ENCODE data around the gene RRM2. TPM values are rescaled to one million over a fixed set of nuclear protein-coding genes. Genes with fewer than 3 reads are reported as not detected.
"Not testable (repeated sequence)": the region's sequence is repeated elsewhere in the genome, so short reads cannot be mapped to it uniquely, and the experiment has no call there.

The RRM2 gene
- total and polyA plus RNA-seq, 7 donors, result 0.27 to 9.3 (median 0.96) TPM; not detected in 2

DNA sequence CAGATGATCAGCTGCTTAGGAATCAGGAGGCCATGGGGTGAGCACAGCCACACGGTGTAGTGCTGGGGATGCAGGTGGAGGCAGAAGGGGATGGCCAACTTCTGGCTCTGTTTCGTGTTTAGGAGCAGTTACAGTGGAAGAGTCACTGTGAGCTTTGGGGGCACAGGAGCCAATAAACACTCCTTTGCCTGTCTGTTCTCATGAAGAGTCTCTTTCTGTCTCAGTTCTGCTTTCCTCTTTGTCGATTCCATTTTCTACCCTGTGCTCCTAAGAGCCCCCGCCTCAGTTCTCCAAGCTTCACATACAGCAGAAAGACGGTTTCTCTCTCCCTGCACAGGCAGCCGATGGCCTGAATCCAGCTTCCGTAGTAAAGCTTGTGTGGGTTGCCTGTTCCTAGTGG is 21.0 kb upstream of the RRM2 start:
- TF ChIP-seq, protein P1, sequence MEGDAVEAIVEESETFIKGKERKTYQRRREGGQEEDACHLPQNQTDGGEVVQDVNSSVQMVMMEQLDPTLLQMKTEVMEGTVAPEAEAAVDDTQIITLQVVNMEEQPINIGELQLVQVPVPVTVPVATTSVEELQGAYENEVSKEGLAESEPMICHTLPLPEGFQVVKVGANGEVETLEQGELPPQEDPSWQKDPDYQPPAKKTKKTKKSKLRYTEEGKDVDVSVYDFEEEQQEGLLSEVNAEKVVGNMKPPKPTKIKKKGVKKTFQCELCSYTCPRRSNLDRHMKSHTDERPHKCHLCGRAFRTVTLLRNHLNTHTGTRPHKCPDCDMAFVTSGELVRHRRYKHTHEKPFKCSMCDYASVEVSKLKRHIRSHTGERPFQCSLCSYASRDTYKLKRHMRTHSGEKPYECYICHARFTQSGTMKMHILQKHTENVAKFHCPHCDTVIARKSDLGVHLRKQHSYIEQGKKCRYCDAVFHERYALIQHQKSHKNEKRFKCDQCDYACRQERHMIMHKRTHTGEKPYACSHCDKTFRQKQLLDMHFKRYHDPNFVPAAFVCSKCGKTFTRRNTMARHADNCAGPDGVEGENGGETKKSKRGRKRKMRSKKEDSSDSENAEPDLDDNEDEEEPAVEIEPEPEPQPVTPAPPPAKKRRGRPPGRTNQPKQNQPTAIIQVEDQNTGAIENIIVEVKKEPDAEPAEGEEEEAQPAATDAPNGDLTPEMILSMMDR (IDR thresholded peaks at IDR 0.05), result no peak
- H3K27ac ChIP-seq, result no peak overlapping the region
- 55 to 64% (median 60%) methylated on average over 7 of the region's 7 CpGs for WGBS, 3 donors

DNA sequence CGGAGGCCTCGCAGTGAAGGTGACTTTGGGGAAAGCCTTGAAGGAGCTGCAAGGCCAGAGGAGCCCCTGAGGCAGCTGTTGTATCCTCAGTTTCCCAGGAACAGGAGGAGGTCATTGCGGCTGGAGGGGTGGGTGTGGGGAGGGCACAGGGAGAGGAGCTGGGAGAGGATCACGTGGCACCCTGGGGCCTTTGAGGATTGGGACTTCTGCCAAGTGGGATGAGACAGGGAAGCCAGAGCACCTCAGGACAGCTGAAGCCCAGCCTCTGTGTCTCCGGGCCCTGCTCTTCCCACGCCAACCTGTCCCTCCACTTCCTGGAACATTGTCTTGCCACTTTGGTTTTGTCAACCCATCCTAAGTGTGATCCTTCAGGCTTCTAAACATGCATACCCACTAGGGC is 19.4 kb upstream of the RRM2 start:
- no peak overlapping the region for H3K27ac ChIP-seq
- intact Hi-C loops (cut with DNase I), result no loop called here
- 76 to 79% (median 79%) methylated on average over 6 of the region's 6 CpGs for WGBS, 3 donors
- DNase-seq, result no peak
- no peaks in the 10 kb centered on the region for H3K4me1 ChIP-seq
- no peaks in the 10 kb centered on the region for H3K9me3 ChIP-seq
- ATAC-seq, result no peak
- TF ChIP-seq, protein P1 (IDR thresholded peaks at IDR 0.05), result no peak
- H3K36me3 ChIP-seq (ENCODE audit: insufficient read depth in 1 of 2, low read depth in 1 of 2), result no peaks in the 10 kb centered on the region
- H3K4me3 ChIP-seq, result no peak overlapping the region
- H3K27me3 ChIP-seq (ENCODE audit: insufficient read depth in 3 of 3, low read length in 2 of 3), result no peaks in the 10 kb centered on the region

More for the DNA sequence above, 21.0 kb upstream of the RRM2 start:
- intact Hi-C loops (cut with DNase I), result no loop called here
- no peak for ATAC-seq
- Histone ChIP-seq H3K4me1 (no peaks in the 10 kb centered on the region), H3K4me3 (no peak overlapping the region), H3K9me3 (no peaks in the 10 kb centered on the region), H3K36me3 (ENCODE audit: insufficient read depth in 1 of 2, low read depth in 1 of 2) (no peaks in the 10 kb centered on the region), H3K27me3 (ENCODE audit: insufficient read depth in 3 of 3, low read length in 2 of 3) (peaks cover 0 to 2% (median 0%) of the 10 kb centered on the region in 3 donors)
- no peak for DNase-seq

DNA sequence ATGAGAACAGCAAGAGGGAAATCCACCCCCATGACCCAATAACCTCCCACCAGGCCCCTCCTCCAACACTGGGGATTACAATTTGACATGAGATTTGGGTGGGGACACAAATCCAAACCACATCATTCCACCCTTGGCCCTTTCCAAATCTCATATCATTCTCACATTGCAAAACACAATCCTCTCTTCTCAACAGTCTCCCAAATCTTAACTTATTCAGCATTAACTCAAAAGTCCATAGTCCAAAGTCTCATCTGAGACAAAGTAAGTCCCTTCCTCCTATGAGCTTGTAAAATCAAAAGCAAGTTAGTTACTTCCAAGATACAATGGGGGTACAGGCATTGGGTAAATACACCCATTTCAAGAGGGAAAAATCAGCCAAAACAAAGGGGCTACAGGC is 17.6 kb upstream of the RRM2 start:
- H3K4me3 ChIP-seq; H3K4me1 ChIP-seq; H3K9me3 ChIP-seq; H3K27me3 ChIP-seq (ENCODE audit: insufficient read depth in 3 of 3, low read length in 2 of 3); ATAC-seq; DNase-seq; H3K27ac ChIP-seq; H3K36me3 ChIP-seq (ENCODE audit: insufficient read depth in 1 of 2, low read depth in 1 of 2); intact Hi-C loops (cut with DNase I): not testable (repeated sequence)

DNA sequence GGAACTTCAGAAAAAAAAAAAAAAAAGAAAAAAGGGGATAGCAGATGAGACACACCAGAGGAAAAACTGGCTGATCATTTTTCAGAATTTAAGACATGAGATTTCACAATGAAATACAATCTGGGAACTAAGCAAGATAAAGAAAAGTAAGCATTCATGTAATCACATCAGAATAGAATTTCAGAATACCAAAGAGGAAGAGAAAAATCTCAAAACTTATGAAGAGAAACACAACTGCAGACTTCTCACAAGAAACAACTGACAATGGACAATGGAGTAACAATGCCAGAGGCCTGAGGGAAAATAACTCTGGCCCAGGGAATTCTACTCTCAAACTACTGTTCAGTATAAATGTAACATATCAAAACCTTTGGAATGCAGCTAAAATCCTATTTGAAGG is 13.2 kb upstream of the RRM2 start:
- no peak for DNase-seq
- no peak for ATAC-seq
- H3K4me3 ChIP-seq, result no peak overlapping the region
- no peaks in the 10 kb centered on the region for H3K9me3 ChIP-seq
- TF ChIP-seq, protein P1 (IDR thresholded peaks at IDR 0.05), result no peak
- intact Hi-C loops (cut with DNase I), result no loop called here
- H3K4me1 ChIP-seq, result no peaks in the 10 kb centered on the region
- H3K27ac ChIP-seq, result no peak overlapping the region
- H3K27me3 ChIP-seq (ENCODE audit: insufficient read depth in 3 of 3, low read length in 2 of 3), result no peaks in the 10 kb centered on the region
- H3K36me3 ChIP-seq (ENCODE audit: insufficient read depth in 1 of 2, low read depth in 1 of 2), result no peaks in the 10 kb centered on the region

DNA sequence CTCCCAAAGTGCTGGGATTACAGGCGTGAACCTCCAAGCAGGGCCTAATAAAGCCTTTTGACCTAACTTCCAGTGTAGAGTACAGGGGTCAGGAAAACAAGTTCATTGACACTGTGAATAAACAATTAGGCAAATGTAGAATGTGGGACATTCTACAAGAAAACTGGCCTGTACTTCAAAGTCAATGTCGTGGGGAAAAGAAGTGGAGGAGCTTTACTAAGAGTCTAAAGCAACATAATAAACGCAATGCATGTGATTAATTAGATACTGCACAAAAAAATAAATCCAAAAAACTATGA is 3.6 kb upstream of the RRM2 start:
- ATAC-seq (no peak), DNase-seq (no peak)
- H3K9me3 ChIP-seq, result no peaks in the 10 kb centered on the region
- TF ChIP-seq, protein P1 (IDR thresholded peaks at IDR 0.05), result no peak
- intact Hi-C loops (cut with DNase I), result no loop called here
- 89 to 98% (median 97%) methylated on average over 3 of the region's 3 CpGs for WGBS, 3 donors
- peaks cover 0 to 12% (median 2%) of the 10 kb centered on the region in 3 donors for H3K27me3 ChIP-seq (ENCODE audit: insufficient read depth in 3 of 3, low read length in 2 of 3)
- H3K36me3 ChIP-seq (ENCODE audit: insufficient read depth in 1 of 2, low read depth in 1 of 2), result no peaks in the 10 kb centered on the region
- H3K27ac ChIP-seq, result no peak overlapping the region
- peaks cover 27% of the 10 kb centered on the region for H3K4me1 ChIP-seq
- H3K4me3 ChIP-seq, result no peak overlapping the region

All from psoas muscle (tissue), 8 donors.